DMS 273 treated with DMSO at 0.1 percent for 48 hours (cell line): ENCODE results near the gene PUM1.
"Not testable (repeated sequence)": the region's sequence is repeated elsewhere in the genome, so short reads cannot be mapped to it uniquely, and the experiment has no call there.

Source experiments
- DNase-seq: peaks from one replicate; lab custom pipeline; 2025; lab: John Stamatoyannopoulos, UW

PUM1 gene

GRCh38 chr1:30995990-30996612 is 69.4 kb downstream of the PUM1 start:
- no peak for DNase-seq

DNA sequence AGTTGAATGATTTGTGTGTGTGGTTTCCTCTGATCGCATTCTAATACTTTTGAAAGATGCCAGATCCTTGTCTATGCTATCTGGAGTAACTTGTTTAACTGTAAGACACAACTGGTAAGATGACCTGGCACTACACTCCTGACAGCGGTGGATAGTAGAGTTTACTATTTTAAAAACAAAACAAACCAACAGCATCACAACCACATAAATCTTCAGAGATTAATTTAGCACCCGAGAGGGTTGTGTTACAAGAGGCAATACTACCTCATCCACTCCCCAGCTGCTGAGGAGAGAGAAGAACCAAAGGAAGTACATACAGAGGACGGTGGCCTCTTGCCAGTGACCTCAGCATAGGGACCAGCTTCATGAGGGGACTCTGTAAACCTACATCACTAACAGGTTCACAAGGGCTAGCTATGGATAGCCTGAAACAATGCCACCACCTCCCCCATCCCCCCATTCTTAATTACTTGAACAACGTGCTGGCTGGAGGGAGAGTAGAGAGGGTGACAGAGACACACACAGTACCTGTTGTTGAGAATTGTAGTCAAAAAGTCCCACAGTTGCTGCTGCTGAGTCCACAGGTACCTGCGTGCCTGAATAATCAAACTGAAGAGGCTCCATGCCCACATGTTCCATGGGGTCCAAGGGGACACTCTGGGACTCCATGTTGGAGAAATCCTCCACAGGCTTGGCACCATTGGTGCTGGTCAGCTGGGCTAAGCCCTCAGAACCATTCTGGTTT is 73.5 kb downstream of the PUM1 start:
- no peak for DNase-seq

DNA sequence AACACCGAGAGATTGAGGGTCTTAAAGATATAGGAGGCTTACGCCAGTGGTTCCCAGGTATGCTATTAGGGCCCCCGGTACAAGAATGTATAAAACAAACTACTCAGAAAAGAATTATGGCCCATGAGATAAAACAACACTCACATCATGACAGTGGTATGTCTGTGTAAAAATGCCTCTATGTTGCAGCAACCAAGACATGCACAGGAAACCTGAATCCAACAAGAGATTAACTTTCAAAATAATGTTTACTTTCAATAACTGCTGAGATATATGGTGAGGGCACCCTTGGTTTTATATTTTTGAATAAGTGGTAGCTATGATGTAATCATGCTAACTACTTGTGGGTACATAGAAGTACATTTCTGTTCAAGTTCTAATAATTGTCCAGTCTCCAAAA is 74.9 kb downstream of the PUM1 start:
- no peak for DNase-seq

DNA sequence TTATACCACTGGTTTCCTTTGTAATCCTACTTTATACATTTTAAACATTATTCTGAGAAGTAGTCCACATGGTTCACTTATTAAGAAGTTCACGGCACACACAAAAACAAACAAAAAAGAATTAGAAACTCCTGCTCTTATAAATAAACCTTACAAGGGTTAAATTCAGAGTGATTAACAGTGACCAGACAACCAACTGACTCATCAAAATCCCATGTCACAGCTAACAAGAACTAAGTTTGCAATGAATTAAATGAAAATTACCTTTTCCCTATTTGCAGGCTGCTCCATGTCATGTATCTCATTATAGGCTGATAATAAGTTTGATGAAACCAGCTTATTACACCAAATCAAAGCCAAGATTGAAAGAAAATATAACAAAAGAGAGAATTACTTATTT is 77.5 kb downstream of the PUM1 start:
- DNase-seq: no peak

GRCh38 chr1:30986755-30987154 is 78.8 kb downstream of the PUM1 start:
- no peak for DNase-seq

- no peak for DNase-seq
These were observed 80.5 kb downstream of the PUM1 start for GRCh38 chr1:30984991-30985503.

DNA sequence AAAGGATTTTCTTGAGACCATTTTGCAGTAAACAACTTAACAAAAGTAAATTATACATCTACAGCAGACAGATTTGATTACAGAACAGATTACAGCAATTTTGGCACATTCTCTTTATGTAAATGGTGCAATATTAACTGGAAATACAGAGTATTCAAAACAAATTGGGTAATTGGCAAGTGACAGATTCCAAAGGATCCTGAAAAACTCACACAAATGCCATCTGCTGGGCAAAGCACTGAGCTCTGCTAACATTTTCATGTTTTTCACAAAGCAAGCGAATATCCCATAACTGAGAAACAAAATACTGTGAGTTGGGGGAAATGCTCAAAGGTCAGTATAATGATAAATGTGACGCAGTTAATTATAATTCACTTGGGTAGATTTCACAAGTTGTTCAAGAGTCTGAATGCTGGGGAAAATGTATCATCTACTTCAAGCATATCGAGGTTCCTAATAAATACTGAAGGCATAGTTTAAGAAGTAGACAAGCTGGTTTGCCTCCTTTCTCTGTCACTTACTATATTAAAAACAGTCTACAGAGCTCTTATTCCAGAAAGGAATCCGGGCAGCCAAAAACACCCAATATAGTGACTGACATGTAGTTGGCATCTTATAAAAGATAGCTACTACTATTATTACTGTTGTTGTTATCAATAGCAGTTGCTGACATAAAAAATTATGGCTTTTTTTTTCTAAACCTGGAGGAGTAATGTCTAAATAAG is 81.2 kb downstream of the PUM1 start:
- no peak for DNase-seq

- no peak for DNase-seq
These were observed 82.6 kb downstream of the PUM1 start for GRCh38 chr1:30982937-30983336.

DNA sequence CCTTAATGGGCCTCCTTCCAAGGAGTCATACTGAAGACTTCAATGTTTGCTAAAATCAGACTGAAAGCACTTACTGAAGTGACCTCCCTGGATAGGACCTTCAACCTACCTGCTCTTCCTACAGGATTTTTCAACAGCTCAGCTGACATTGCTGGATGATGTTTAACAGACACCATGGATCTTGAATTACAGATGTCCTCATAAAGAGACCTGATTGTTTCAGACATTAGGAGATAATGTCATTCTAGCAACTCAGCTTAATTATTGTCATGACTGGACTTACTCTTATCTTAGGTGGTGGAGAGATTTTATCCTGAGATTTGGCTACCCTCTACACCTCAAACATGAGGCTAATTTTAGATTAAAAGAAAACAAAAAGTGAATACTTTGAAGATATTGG is 83.1 kb downstream of the PUM1 start:
- DNase-seq: no peak

GRCh38 chr1:30981172-30981571 is 84.3 kb downstream of the PUM1 start:
- DNase-seq: no peak

GRCh38 chr1:30977511-30977910 is 88.0 kb downstream of the PUM1 start:
- DNase-seq: no peak

GRCh38 chr1:30977105-30977504 is 88.4 kb downstream of the PUM1 start:
- no peak for DNase-seq

- DNase-seq: no peak
These were observed 89.4 kb downstream of the PUM1 start for GRCh38 chr1:30976143-30976542.

GRCh38 chr1:30975217-30975616 is 90.3 kb downstream of the PUM1 start:
- no peak for DNase-seq

- DNase-seq: no peak
These were observed 91.0 kb downstream of the PUM1 start for GRCh38 chr1:30974536-30974935.

DNA sequence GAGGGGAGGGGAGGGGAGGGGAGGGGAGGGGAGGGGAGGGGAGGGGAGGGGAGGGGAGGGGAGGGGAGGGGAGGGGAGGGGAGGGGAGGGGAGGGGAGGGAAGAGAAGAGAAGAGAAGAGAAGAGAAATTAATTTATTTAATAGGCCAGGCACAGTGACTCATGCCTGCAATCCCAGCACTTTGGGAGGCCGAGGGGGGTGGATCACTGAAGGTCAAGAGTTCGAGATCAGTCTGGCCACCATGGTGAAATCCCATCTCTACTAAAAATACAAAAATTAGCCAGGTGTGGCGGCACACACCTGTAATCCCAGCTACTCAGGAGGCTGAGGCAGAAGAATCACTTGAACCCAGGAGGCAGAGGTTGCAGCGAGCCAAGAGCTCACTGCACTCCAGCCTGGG is 93.2 kb downstream of the PUM1 start:
- DNase-seq: not testable (repeated sequence)

- no peak for DNase-seq
These were observed 94.0 kb downstream of the PUM1 start for GRCh38 chr1:30971496-30971895.

DNA sequence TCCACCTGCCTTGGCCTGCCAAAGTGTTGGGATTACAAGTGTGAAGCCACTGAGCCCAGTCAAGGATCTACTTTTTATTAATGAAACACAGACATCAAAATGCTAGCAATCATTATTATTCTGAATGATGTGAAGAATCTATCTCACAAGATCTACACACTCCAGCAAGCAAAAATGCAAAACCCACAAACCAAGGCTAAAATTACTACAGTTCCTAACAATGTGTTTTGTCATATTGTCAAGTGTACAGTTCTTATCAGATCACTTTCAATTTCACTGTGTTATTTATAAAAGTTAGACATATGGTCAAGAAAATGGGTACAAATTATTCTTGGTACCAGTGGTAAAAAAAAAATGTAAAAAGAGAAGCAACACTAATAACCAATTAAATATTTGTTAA is 95.6 kb downstream of the PUM1 start:
- no peak for DNase-seq

GRCh38 chr1:30968220-30968971 is 97.1 kb downstream of the PUM1 start:
- no peak for DNase-seq

DNA sequence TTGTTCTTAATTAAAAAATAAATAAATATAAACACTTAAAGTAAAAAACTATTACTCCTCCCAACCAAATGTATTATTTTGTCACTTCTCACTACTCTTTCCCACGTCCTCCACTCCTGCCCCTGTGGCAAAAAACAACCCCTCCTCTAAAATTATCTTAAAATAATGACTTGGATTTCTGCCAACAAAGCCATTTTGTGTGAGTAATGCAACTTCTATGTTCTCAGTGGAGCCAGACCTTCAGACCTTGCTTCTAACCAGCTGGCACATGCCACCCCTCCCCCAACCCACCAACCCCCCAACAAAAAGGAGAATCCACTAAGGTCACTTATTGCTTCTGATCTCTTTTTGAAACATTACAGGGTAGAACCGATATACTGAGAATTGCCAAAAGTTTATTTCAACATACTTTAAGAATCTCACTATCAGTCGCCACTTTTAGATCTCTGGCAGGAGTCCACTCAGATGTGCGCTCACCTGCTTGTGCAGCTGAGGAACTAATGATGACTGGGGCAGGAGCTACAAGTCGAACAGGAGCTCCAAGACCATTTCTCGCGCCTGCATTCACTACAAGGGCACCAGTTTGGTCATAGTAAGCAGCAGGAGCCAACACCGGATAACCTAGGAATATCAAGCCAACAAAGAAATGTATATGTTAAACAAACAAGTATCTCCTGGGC is 98.7 kb downstream of the PUM1 start:
- DNase-seq: peak; percentile 60

DNA sequence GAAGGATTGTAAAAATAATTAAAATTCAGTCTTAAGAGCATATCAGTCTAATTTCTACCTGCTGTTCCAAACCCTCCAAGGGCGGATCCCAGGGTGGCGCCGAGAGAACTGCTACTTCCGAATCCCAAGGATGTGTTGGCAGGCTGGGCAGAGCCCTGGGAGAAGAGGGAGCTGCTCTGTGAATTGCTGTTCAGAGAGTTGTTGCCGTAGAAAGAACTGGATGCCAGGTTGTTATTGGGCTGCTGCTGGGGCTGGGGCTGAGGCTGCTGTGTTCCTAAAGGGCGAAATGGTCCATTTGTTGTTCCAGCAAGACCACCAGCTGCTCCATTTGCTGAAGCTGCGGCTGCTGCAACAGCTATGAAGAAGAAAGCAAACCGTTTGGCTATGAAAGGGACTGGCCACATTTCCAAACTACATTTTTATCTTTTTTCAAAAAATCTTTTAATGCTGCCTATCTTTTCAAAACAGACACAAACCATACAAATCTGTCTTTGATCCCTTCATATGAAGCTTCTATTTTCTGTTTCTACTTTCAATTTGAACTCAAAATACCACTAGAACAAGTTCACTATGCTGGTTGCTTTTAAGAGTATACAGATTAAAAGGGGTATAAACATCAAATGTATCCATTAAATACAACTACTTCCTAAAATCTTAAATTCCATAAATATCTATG is 99.5 kb downstream of the PUM1 start:
- DNase-seq: no peak
